ENCODE data around the gene TNRC18.

DNA sequence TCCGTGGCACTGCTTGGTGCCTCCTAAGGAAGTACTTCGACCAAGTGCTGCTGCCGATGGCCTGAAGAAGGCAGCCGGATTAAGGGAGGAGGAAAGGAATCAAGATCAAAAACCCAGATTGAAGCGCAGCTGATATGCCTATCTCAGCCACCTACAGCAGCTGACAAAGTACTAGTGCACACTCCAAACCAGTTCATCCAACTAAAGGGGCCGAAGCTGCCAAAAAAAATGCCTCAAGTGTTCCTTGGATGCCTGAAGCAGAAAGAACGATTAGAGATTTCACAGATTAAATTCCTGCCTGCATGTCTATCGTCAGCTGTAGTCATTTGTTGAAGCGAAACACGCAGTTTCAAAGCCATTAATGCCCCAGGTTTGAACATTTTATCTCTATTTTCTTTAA lies 65.7 kb downstream of the TNRC18 start:
- TF ChIP-seq, protein P1, sequence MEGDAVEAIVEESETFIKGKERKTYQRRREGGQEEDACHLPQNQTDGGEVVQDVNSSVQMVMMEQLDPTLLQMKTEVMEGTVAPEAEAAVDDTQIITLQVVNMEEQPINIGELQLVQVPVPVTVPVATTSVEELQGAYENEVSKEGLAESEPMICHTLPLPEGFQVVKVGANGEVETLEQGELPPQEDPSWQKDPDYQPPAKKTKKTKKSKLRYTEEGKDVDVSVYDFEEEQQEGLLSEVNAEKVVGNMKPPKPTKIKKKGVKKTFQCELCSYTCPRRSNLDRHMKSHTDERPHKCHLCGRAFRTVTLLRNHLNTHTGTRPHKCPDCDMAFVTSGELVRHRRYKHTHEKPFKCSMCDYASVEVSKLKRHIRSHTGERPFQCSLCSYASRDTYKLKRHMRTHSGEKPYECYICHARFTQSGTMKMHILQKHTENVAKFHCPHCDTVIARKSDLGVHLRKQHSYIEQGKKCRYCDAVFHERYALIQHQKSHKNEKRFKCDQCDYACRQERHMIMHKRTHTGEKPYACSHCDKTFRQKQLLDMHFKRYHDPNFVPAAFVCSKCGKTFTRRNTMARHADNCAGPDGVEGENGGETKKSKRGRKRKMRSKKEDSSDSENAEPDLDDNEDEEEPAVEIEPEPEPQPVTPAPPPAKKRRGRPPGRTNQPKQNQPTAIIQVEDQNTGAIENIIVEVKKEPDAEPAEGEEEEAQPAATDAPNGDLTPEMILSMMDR (IDR thresholded peaks at IDR 0.05; ENCODE audit: borderline replicate concordance, extremely low read depth, low read length, poor library complexity, severe bottlenecking) = no peak
- TF ChIP-seq EZH2 (IDR thresholded peaks at IDR 0.05; ENCODE audit: borderline replicate concordance, low read depth, low read length, severe bottlenecking) = no peak

Measured in DND-41 (cell line).